K562 (cell line): ENCODE results near the gene TGM1.

Experiments used
- C11orf30 ChIP-seq: fragments of 450-650 bp; IDR thresholded peaks from 2 replicates; pipeline ENCODE4 v1.6.1; 2016; ENCODE audit warnings: low read depth, mild to moderate bottlenecking
- FOSL1 ChIP-seq: fragments of 200-800 bp; sonication (Bioruptor generic); conservative IDR thresholded peaks from 2 replicates; pipeline ENCODE4 v1.6.1; 2016; ENCODE audit warnings: missing genetic modification characterization, missing compliant biosample characterization
- HDAC2 ChIP-seq: fragments of 450-650 bp; IDR thresholded peaks from 2 replicates; pipeline ENCODE4 v1.6.1; 2016; ENCODE audit warnings: mild to moderate bottlenecking
- HMGXB4 ChIP-seq: sonication (generic); formaldehyde crosslinking; IDR thresholded peaks from 2 replicates; pipeline ENCODE4 v1.8.1; 2023; ENCODE audit warnings: mild to moderate bottlenecking, missing genetic modification reagents
- REST ChIP-seq, 2 experiments: fragments of 450-650 bp; formaldehyde crosslinking in 1 of 2; IDR thresholded peaks; 2 replicates each; pipeline versions ENCODE4 v1.4.0 to v1.6.1; 2014 to 2020; ENCODE audit warnings: mild to moderate bottlenecking in 2 of 2, borderline replicate concordance in 1 of 2, low read depth in 1 of 2
- YY1 ChIP-seq, 3 experiments: IDR thresholded peaks; 2 replicates each; pipeline ENCODE4 v1.6.1; 2011; ENCODE audit warnings: low read length in 2 of 3, mild to moderate bottlenecking in 2 of 3, moderate library complexity in 2 of 3, borderline replicate concordance in 1 of 3, control low read depth in 1 of 3, low read depth in 1 of 3; ENCODE audit not compliant: insufficient read depth in 3 of 3, insufficient replicate concordance in 2 of 3, control insufficient read depth in 1 of 3, insufficient read length in 1 of 3; ENCODE audit errors: extremely low read depth in 1 of 3
- ZNF274 ChIP-seq: IDR thresholded peaks from 2 replicates; pipeline ENCODE4 v1.6.1; 2011; ENCODE audit warnings: low read depth, mild to moderate bottlenecking, low read length, moderate library complexity, borderline replicate concordance

- TF ChIP-seq HMGXB4 (CRISPR knock-in tag) (no peak), REST (IDR thresholded peaks at IDR 0.05; ENCODE audit: borderline replicate concordance) (no peak), REST (CRISPR knock-in tag; IDR thresholded peaks at IDR 0.05; ENCODE audit: low read depth) (no peak), YY1 (IDR thresholded peaks at IDR 0.05; ENCODE audit: borderline replicate concordance in 1 of 3, control insufficient read depth in 1 of 3, extremely low read depth in 1 of 3, insufficient read depth in 3 of 3, insufficient read length in 1 of 3, insufficient replicate concordance in 2 of 3, low read depth in 1 of 3, low read length in 2 of 3) (no peak), HDAC2 (no peak), ZNF274 (no peak), C11orf30 (no peak), FOSL1 (tag) (no peak)
Measured at GRCh38 chr14:24238527-24239037, 24.4 kb downstream of the TGM1 start.
